Activated T-helper 1 cell treated with anti-CD3 and anti-CD28 coated beads, Interleukin-12 subunit alpha, Interleukin-12 subunit beta, Interleukin-2, Interleukin-4 antibody, amounts not matched to agents 30 ng/mL and 10 ng/mL and 1 ng/mL, durations not matched to agents 14 hours and 24 hours and 36 hours (primary cell): ENCODE data around the gene BOLA2B. TPM values are rescaled to one million over a fixed set of nuclear protein-coding genes. Genes with fewer than 3 reads are reported as not detected.
"Not testable (repeated sequence)": the region's sequence is repeated elsewhere in the genome, so short reads cannot be mapped to it uniquely, and the experiment has no call there.

Experiments used
- DNase-seq: peaks from one replicate; pipeline ENCODE4 v3.0.0; 2021; ENCODE audit warnings: low spot score
- H3K27ac Mint-ChIP-seq: one replicate; pipeline ENCODE4 v1.8.0; 2021; ENCODE audit warnings: mild to moderate bottlenecking, mixed read lengths
- H3K27me3 Mint-ChIP-seq: one replicate; pipeline ENCODE4 v1.8.0; 2022; ENCODE audit warnings: mild to moderate bottlenecking, moderate library complexity, mixed read lengths; ENCODE audit not compliant: insufficient read depth
- H3K36me3 Mint-ChIP-seq: one replicate; pipeline ENCODE4 v1.8.0; 2021; ENCODE audit warnings: low read depth, mixed read lengths
- H3K4me1 Mint-ChIP-seq: one replicate; pipeline ENCODE4 v1.8.0; 2021; ENCODE audit warnings: low read depth, mixed read lengths
- H3K4me3 Mint-ChIP-seq: one replicate; pipeline ENCODE4 v1.8.0; 2021; ENCODE audit warnings: mild to moderate bottlenecking, moderate library complexity, mixed read lengths
- H3K9me3 Mint-ChIP-seq: one replicate; pipeline ENCODE4 v1.8.0; 2021; ENCODE audit warnings: mixed read lengths
- intact Hi-C: fragments of 100-400 bp; cut with micrococcal nuclease; formaldehyde crosslinking; loops from one replicate; pipeline ENCODE4 v1.15.1; 2024
- total RNA-seq: library from RNA; stranded (reverse); gene quantifications from 2 replicates; pipeline ENCODE4 v1.2.3, GENCODE V29; 2022

The BOLA2B gene
- total RNA-seq = 312 and 329 TPM in 2 replicates

- H3K4me1 Mint-ChIP-seq, H3K27me3 Mint-ChIP-seq, H3K27ac Mint-ChIP-seq, H3K36me3 Mint-ChIP-seq, intact Hi-C loops, H3K9me3 Mint-ChIP-seq, H3K4me3 Mint-ChIP-seq, DNase-seq: not testable (repeated sequence)
Measured at GRCh38 chr16:30193615-30194014, at the start of gene BOLA2B, which contains the start of gene SLX1A. TSS of gene BOLA2B (minus strand) at chr16:30193666. CDS start at chr16:30193595, 71 bp downstream. TSS of gene SLX1A (plus strand) at chr16:30193875. CDS start at chr16:30194085, 210 bp downstream.

DNA sequence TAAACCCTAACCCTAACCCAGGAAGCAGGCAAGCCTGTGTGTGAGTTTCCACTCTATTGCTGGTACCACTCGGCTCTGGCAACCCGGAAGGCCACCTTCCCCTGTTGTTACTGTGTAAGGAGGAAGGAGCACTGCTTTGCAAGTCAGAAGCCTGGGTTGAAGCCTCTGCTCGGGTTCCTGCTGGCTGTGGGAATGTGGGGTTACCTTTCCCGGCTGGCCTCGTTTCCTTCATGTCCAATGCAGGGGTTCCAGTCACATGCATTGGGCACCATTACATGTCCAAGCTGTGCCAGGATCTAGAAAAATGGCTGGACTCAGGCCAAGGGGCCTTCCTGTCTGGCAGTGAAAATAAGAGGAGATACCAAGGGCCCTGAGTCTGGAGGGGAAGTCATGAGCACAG, 23.6 kb upstream of the BOLA2B start:
- H3K4me1 Mint-ChIP-seq, intact Hi-C loops, H3K36me3 Mint-ChIP-seq, DNase-seq, H3K4me3 Mint-ChIP-seq, H3K27me3 Mint-ChIP-seq, H3K27ac Mint-ChIP-seq, H3K9me3 Mint-ChIP-seq: not testable (repeated sequence)

DNA sequence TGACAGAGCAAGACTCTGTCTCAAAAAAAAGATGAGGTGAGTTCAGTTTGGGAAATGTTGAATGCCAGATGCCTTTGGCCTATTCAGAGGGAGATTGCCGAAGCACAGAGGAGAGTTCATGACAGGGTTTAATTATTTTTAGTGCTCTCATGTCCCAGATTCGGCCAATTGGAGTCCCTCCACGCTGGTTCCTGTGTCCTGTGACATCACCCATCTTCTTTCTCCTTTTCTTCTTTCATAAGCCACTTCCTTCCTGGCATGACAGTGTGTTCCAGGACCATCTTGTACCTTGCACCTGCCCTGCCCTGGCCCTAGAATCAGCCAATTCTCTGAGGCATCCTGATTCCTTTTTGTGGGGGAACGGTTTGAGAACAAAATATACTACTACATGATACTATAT, 17.9 kb upstream of the BOLA2B start:
- H3K36me3 Mint-ChIP-seq, H3K4me1 Mint-ChIP-seq, H3K4me3 Mint-ChIP-seq, H3K27ac Mint-ChIP-seq, intact Hi-C loops, DNase-seq, H3K9me3 Mint-ChIP-seq, H3K27me3 Mint-ChIP-seq: not testable (repeated sequence)

GRCh38 chr16:30209032-30209431, 15.6 kb upstream of the BOLA2B start:
- H3K4me1 Mint-ChIP-seq, H3K36me3 Mint-ChIP-seq, H3K9me3 Mint-ChIP-seq, intact Hi-C loops, H3K27me3 Mint-ChIP-seq, DNase-seq, H3K27ac Mint-ChIP-seq, H3K4me3 Mint-ChIP-seq: not testable (repeated sequence)

DNA sequence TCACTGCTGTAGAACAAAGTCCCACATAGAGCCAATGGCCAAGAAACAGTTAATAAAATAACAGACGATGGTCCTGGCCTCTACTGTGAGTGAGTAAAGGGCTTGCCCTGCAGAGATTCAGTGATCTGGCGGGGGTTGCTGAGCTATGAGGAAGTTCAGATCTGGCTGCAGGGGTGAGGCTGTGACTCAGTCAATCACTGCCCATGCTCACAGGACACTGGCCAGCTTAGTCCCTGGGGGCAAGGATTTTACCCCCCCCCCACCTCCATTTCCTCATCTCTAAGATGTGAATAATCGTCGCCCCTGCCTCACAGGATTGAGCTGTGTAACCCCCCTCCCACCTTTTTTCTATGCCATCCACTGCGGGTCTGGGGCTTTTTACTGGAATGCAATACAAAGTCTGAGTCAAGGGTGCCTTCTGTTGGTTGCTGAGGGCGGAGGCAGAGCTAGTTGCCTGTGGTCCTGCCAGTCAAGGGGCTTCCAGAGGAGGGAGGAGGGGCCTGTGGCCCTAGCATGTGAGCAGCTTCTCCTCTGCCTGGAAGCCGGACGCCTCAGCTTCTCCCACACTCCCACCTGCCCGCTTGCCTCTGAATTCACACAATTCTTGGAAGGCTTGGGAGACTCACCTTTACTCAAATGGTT, 13.7 kb upstream of the BOLA2B start:
- intact Hi-C loops, H3K4me3 Mint-ChIP-seq, H3K4me1 Mint-ChIP-seq, H3K9me3 Mint-ChIP-seq, H3K27ac Mint-ChIP-seq, DNase-seq, H3K27me3 Mint-ChIP-seq, H3K36me3 Mint-ChIP-seq: not testable (repeated sequence)

DNA sequence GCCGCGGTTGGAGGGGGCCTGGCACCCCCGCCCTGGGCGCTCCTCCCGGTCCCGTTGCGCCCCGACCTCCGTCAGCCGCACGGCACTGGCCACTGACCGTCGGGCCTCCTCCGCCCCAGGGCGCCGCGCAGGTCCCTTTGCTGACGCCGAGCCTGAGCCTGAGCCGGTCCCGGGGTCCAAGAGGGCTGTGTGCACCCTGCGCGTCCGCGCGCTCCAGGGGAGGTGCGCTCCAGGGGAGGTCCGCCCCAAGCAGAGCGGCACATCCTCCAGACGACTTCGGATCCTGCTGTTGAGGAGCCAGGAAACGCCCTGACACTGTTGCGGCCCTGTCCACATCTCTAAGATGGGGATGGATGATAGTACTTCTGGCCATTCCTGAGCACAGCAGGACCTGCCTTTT, 12.8 kb upstream of the BOLA2B start:
- DNase-seq, H3K4me3 Mint-ChIP-seq, H3K4me1 Mint-ChIP-seq, H3K36me3 Mint-ChIP-seq, intact Hi-C loops, H3K9me3 Mint-ChIP-seq, H3K27ac Mint-ChIP-seq, H3K27me3 Mint-ChIP-seq: not testable (repeated sequence)

DNA sequence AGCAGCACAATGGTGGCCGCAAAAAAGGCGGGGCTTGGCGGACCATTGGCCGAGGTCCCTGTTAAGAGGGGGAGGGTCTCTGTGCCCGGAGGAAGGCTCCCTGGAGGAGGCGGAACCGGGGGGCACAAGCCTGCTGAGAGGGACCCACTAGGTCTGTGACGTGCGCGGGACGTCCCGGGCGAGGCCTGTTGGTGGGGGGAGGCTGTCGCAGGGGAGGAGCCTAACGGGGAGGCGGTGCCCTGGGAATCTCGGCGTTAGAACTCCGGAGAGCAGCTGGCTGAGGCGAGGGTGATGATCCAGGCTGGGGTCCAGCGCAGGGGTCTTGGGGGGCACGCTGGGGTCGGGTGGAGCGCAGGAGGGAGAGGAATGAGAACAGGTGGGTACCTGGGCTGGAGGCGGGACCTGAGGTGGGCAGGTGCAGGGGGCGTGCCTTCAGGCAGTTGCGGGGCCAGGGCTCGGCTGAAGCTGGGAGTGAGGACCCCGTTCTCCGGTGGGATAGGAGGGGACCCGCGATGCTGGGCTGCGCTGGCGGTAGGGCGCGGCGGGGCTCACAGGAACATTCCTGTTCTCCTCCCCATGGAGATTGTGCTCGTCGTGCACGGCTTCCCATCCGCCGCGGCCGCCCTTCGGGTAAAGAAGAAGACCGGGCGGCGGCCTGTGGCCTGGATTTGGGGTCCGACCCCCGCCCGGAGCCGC, 12.2 kb upstream of the BOLA2B start:
- H3K36me3 Mint-ChIP-seq, DNase-seq, H3K27me3 Mint-ChIP-seq, H3K4me1 Mint-ChIP-seq, H3K9me3 Mint-ChIP-seq, intact Hi-C loops, H3K4me3 Mint-ChIP-seq, H3K27ac Mint-ChIP-seq: not testable (repeated sequence)

GRCh38 chr16:30199608-30200343, 6.3 kb upstream of the BOLA2B start:
- H3K4me3 Mint-ChIP-seq, intact Hi-C loops, H3K4me1 Mint-ChIP-seq, H3K27me3 Mint-ChIP-seq, H3K27ac Mint-ChIP-seq, H3K36me3 Mint-ChIP-seq, H3K9me3 Mint-ChIP-seq, DNase-seq: not testable (repeated sequence)

GRCh38 chr16:30199049-30199448, 5.6 kb upstream of the BOLA2B start, which contains the start of gene SULT1A3:
TSS of gene SULT1A3 (plus strand) at chr16:30199255. CDS start at chr16:30200729, 1,474 bp downstream.
- intact Hi-C loops, H3K4me3 Mint-ChIP-seq, H3K36me3 Mint-ChIP-seq, H3K27ac Mint-ChIP-seq, H3K4me1 Mint-ChIP-seq, H3K27me3 Mint-ChIP-seq, H3K9me3 Mint-ChIP-seq, DNase-seq: not testable (repeated sequence)

- H3K27me3 Mint-ChIP-seq, intact Hi-C loops, H3K4me3 Mint-ChIP-seq, H3K36me3 Mint-ChIP-seq, H3K27ac Mint-ChIP-seq, H3K9me3 Mint-ChIP-seq, H3K4me1 Mint-ChIP-seq, DNase-seq: not testable (repeated sequence)
Measured at GRCh38 chr16:30197001-30197400, 3.5 kb upstream of the BOLA2B start.

- H3K36me3 Mint-ChIP-seq, DNase-seq, H3K27me3 Mint-ChIP-seq, H3K9me3 Mint-ChIP-seq, H3K4me3 Mint-ChIP-seq, intact Hi-C loops, H3K27ac Mint-ChIP-seq, H3K4me1 Mint-ChIP-seq: not testable (repeated sequence)
Measured at GRCh38 chr16:30194172-30194925, 883 bp upstream of the BOLA2B start.

DNA sequence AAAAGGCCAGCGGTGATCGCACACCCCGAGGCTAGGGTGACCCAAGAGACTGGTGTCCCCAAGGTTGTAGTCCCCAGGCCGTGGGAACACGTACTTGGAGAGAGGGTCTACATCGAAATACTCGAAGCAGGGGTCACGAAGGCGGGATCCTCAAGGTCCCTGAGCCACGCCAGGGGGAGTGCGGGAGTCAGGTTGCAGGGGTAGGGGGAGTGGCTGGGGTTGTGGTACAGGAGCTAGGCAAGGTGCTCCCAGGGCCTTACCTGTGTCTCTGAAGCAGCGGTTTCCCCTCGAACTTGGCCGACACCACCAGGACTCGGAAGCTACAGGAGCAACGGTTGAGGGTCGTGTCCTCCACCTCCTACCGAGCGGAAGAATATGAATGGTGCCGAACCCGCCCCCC, 368 bp downstream of the BOLA2B start:
- intact Hi-C loops, H3K9me3 Mint-ChIP-seq, H3K27me3 Mint-ChIP-seq, DNase-seq, H3K36me3 Mint-ChIP-seq, H3K27ac Mint-ChIP-seq, H3K4me1 Mint-ChIP-seq, H3K4me3 Mint-ChIP-seq: not testable (repeated sequence)

- H3K4me3 Mint-ChIP-seq, H3K9me3 Mint-ChIP-seq, intact Hi-C loops, H3K27ac Mint-ChIP-seq, H3K27me3 Mint-ChIP-seq, DNase-seq: not testable (repeated sequence)
- Mint-ChIP-seq H3K36me3 (peaks cover 18% of the 10 kb centered on the region), H3K4me1 (peaks cover 12% of the 10 kb centered on the region)
Measured at GRCh38 chr16:30191158-30191557, 2.3 kb downstream of the BOLA2B start.
